Liver (tissue), 3 donors: Measurements from ENCODE around the gene CSF2.

Experiments
- EGR1 ChIP-seq, 2 donors: IDR thresholded peaks; 2 replicates each; pipeline ENCODE4 v1.6.1; 2016 to 2018; ENCODE audit warnings: antibody characterized with exemption in 2 of 2, low read depth in 2 of 2
- FOXA1 ChIP-seq: IDR thresholded peaks from 2 replicates; pipeline ENCODE4 v1.6.1; 2016; ENCODE audit warnings: antibody characterized with exemption
- GABPA ChIP-seq, 2 donors: IDR thresholded peaks in 1 of 2; conservative IDR thresholded peaks in 1 of 2; 2 replicates each; pipeline ENCODE4 v1.6.1; 2016; ENCODE audit warnings: antibody characterized with exemption in 2 of 2, mild to moderate bottlenecking in 1 of 2, moderate library complexity in 1 of 2
- HNF4A ChIP-seq, 2 donors: conservative IDR thresholded peaks; 2 replicates each; pipeline ENCODE4 v1.6.1; 2016; ENCODE audit warnings: antibody characterized with exemption in 2 of 2, mild to moderate bottlenecking in 2 of 2
- JUND ChIP-seq, 2 donors: IDR thresholded peaks; 2 replicates each; pipeline ENCODE4 v1.6.1; 2016; ENCODE audit warnings: antibody characterized with exemption in 2 of 2
- YY1 ChIP-seq: IDR thresholded peaks from 2 replicates; pipeline ENCODE4 v1.6.1; 2016; ENCODE audit warnings: antibody characterized with exemption, mild to moderate bottlenecking
- TF ChIP-seq, protein P1 (sequence below): fragments of 150-350 bp; IDR thresholded peaks from 2 replicates; pipeline ENCODE4 v1.5.1; 2017; ENCODE audit warnings: improper control_type of control experiment, low read depth, low read length; ENCODE audit not compliant: missing input control
- TF ChIP-seq, protein P2 (sequence below): IDR thresholded peaks from 2 replicates; pipeline ENCODE4 v1.6.1; 2016; ENCODE audit warnings: antibody characterized with exemption
- TF ChIP-seq, protein P3 (sequence below): IDR thresholded peaks from 2 replicates; pipeline ENCODE4 v1.6.1; 2016; ENCODE audit warnings: antibody characterized with exemption, mild to moderate bottlenecking
- donor health status: healthy.
- donor health status: healthy.

DNA sequence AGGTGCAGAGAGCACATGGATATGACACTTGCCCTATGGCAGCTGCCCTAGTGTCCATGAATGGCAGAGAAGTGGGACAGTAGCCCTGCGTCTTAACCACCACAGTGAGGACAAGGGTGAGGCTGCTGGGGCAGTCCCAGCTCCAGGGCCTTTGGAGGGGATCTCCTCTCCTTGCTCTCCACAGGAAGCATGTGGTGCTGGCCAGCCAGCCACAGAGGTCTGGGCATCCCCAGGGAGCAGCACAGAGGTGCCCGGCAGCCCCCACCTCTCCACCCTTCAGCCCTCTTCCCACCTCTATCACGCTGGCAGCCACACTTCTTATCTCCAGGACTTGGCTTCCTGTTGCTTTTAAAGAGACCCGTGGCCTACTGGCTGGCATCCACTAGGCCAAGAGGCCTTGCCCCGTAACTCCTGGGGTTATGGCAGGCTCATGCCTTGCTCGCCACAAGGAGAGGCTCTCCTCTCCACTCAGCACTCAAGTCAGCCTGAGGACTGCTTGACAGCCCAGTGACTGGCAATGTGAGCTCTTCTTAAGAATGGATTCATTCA is 21.9 kb downstream of the CSF2 start:
- TF ChIP-seq, protein P1, sequence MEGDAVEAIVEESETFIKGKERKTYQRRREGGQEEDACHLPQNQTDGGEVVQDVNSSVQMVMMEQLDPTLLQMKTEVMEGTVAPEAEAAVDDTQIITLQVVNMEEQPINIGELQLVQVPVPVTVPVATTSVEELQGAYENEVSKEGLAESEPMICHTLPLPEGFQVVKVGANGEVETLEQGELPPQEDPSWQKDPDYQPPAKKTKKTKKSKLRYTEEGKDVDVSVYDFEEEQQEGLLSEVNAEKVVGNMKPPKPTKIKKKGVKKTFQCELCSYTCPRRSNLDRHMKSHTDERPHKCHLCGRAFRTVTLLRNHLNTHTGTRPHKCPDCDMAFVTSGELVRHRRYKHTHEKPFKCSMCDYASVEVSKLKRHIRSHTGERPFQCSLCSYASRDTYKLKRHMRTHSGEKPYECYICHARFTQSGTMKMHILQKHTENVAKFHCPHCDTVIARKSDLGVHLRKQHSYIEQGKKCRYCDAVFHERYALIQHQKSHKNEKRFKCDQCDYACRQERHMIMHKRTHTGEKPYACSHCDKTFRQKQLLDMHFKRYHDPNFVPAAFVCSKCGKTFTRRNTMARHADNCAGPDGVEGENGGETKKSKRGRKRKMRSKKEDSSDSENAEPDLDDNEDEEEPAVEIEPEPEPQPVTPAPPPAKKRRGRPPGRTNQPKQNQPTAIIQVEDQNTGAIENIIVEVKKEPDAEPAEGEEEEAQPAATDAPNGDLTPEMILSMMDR, result no peak
- TF ChIP-seq FOXA1 (no peak), HNF4A (conservative IDR thresholded peaks at IDR 0.05) (no peak), YY1 (no peak), JUND (IDR thresholded peaks at IDR 0.05) (no peak), GABPA (IDR thresholded peaks at IDR 0.05 in 1 of 2, conservative IDR thresholded peaks at IDR 0.05 in 1 of 2) (no peak), EGR1 (IDR thresholded peaks at IDR 0.05; ENCODE audit: low read depth in 2 of 2) (no peak)
- TF ChIP-seq, protein P2, sequence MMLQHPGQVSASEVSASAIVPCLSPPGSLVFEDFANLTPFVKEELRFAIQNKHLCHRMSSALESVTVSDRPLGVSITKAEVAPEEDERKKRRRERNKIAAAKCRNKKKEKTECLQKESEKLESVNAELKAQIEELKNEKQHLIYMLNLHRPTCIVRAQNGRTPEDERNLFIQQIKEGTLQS, result no peak
- TF ChIP-seq, protein P3, sequence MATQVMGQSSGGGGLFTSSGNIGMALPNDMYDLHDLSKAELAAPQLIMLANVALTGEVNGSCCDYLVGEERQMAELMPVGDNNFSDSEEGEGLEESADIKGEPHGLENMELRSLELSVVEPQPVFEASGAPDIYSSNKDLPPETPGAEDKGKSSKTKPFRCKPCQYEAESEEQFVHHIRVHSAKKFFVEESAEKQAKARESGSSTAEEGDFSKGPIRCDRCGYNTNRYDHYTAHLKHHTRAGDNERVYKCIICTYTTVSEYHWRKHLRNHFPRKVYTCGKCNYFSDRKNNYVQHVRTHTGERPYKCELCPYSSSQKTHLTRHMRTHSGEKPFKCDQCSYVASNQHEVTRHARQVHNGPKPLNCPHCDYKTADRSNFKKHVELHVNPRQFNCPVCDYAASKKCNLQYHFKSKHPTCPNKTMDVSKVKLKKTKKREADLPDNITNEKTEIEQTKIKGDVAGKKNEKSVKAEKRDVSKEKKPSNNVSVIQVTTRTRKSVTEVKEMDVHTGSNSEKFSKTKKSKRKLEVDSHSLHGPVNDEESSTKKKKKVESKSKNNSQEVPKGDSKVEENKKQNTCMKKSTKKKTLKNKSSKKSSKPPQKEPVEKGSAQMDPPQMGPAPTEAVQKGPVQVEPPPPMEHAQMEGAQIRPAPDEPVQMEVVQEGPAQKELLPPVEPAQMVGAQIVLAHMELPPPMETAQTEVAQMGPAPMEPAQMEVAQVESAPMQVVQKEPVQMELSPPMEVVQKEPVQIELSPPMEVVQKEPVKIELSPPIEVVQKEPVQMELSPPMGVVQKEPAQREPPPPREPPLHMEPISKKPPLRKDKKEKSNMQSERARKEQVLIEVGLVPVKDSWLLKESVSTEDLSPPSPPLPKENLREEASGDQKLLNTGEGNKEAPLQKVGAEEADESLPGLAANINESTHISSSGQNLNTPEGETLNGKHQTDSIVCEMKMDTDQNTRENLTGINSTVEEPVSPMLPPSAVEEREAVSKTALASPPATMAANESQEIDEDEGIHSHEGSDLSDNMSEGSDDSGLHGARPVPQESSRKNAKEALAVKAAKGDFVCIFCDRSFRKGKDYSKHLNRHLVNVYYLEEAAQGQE, result no peak
